Measurements from ENCODE around the gene SPATA6.
"Not testable (repeated sequence)": the region's sequence is repeated elsewhere in the genome, so short reads cannot be mapped to it uniquely, and the experiment has no call there.

Gene SPATA6

GRCh38 chr1:48471691-48472576, at the start of gene SPATA6:
SPATA6 (minus strand) TSS chr1:48472204; CDS start chr1:48472008, 196 bp downstream.
- DNase-seq (ENCODE audit: low read depth): no peak

- DNase-seq (ENCODE audit: low read depth): not testable (repeated sequence)
Measured at GRCh38 chr1:48519896-48520295, 47.9 kb upstream of the SPATA6 start.

GRCh38 chr1:48506870-48507269, 34.9 kb upstream of the SPATA6 start:
- DNase-seq (ENCODE audit: low read depth): no peak

GRCh38 chr1:48500541-48501450, 28.8 kb upstream of the SPATA6 start:
- no peak for DNase-seq (ENCODE audit: low read depth)

GRCh38 chr1:48499211-48499735, 27.3 kb upstream of the SPATA6 start:
- no peak for DNase-seq (ENCODE audit: low read depth)

GRCh38 chr1:48498096-48498791, 26.2 kb upstream of the SPATA6 start:
- no peak for DNase-seq (ENCODE audit: low read depth)

GRCh38 chr1:48495911-48496310, 23.9 kb upstream of the SPATA6 start:
- no peak for DNase-seq (ENCODE audit: low read depth)

- no peak for DNase-seq (ENCODE audit: low read depth)
Measured at GRCh38 chr1:48495166-48495565, 23.2 kb upstream of the SPATA6 start.

GRCh38 chr1:48493970-48494769, 22.2 kb upstream of the SPATA6 start:
- DNase-seq (ENCODE audit: low read depth): no peak

GRCh38 chr1:48493041-48493440, 21.0 kb upstream of the SPATA6 start:
- DNase-seq (ENCODE audit: low read depth): no peak

- DNase-seq (ENCODE audit: low read depth): no peak
Measured at GRCh38 chr1:48492392-48492791, 20.4 kb upstream of the SPATA6 start.

- DNase-seq (ENCODE audit: low read depth): no peak
Measured at GRCh38 chr1:48488721-48489120, 16.7 kb upstream of the SPATA6 start.

GRCh38 chr1:48480504-48480903, 8.5 kb upstream of the SPATA6 start:
- no peak for DNase-seq (ENCODE audit: low read depth)

GRCh38 chr1:48480023-48480422, 8.0 kb upstream of the SPATA6 start:
- DNase-seq (ENCODE audit: low read depth): not testable (repeated sequence)

GRCh38 chr1:48472638-48473037, 634 bp upstream of the SPATA6 start:
- DNase-seq (ENCODE audit: low read depth): no peak

- DNase-seq (ENCODE audit: low read depth): no peak
Measured at GRCh38 chr1:48470950-48471690, 884 bp downstream of the SPATA6 start.

GRCh38 chr1:48470481-48470855, 1.5 kb downstream of the SPATA6 start:
- no peak for DNase-seq (ENCODE audit: low read depth)

GRCh38 chr1:48469616-48470480, 2.2 kb downstream of the SPATA6 start:
- DNase-seq (ENCODE audit: low read depth): no peak

GRCh38 chr1:48466594-48466993, 5.4 kb downstream of the SPATA6 start:
- no peak for DNase-seq (ENCODE audit: low read depth)

Measured in HS-27A (cell line).